Ishikawa (cell line): ENCODE results near the gene GOSR2.

Source experiments
- CEBPB ChIP-seq: IDR thresholded peaks from 2 replicates; pipeline ENCODE4 v1.6.1; 2012
- CREB1 ChIP-seq: IDR thresholded peaks from 2 replicates; pipeline ENCODE4 v1.6.1; 2012; ENCODE audit warnings: low read depth
- EGR1 ChIP-seq: IDR thresholded peaks from 2 replicates; pipeline ENCODE4 v1.6.1; 2012
- EP300 ChIP-seq: IDR thresholded peaks from 2 replicates; pipeline ENCODE4 v1.6.1; 2012; ENCODE audit warnings: borderline replicate concordance
- FOXM1 ChIP-seq: IDR thresholded peaks from 2 replicates; pipeline ENCODE4 v1.6.1; 2012; ENCODE audit warnings: low read depth, borderline replicate concordance
- MAX ChIP-seq: IDR thresholded peaks from 2 replicates; pipeline ENCODE4 v1.6.1; 2012
- NFIC ChIP-seq: IDR thresholded peaks from 2 replicates; pipeline ENCODE4 v1.6.1; 2012
- RAD21 ChIP-seq: IDR thresholded peaks from 2 replicates; pipeline ENCODE4 v1.6.1; 2012; ENCODE audit warnings: low read depth
- REST ChIP-seq: IDR thresholded peaks from 2 replicates; pipeline ENCODE4 v1.6.1; 2012; ENCODE audit warnings: low read depth, mild to moderate bottlenecking
- TAF1 ChIP-seq: IDR thresholded peaks from 2 replicates; pipeline ENCODE4 v1.6.1; 2012; ENCODE audit warnings: low read depth, mild to moderate bottlenecking
- TCF12 ChIP-seq: IDR thresholded peaks from 2 replicates; pipeline ENCODE4 v1.6.1; 2012; ENCODE audit warnings: low read depth
- TEAD4 ChIP-seq: IDR thresholded peaks from 2 replicates; pipeline ENCODE4 v1.6.1; 2012
- USF1 ChIP-seq: IDR thresholded peaks from 2 replicates; pipeline ENCODE4 v1.6.1; 2012
- YY1 ChIP-seq: IDR thresholded peaks from 2 replicates; pipeline ENCODE4 v1.6.1; 2012; ENCODE audit warnings: low read depth
- ZBTB7A ChIP-seq: IDR thresholded peaks from 2 replicates; pipeline ENCODE4 v1.6.1; 2012; ENCODE audit warnings: low read depth

GOSR2 gene

GRCh38 chr17:46881015-46881414, 41.9 kb upstream of the GOSR2 start:
- no peak for TF ChIP-seq FOXM1
- no peak for TF ChIP-seq REST
- TF ChIP-seq RAD21 = no peak
- TF ChIP-seq YY1 = no peak
- TF ChIP-seq ZBTB7A = no peak
- no peak for TF ChIP-seq EGR1
- no peak for TF ChIP-seq USF1
- TF ChIP-seq MAX = no peak
- no peak for TF ChIP-seq TCF12
- TF ChIP-seq CEBPB = no peak
- TF ChIP-seq TAF1 = no peak
- no peak for TF ChIP-seq EP300
- TF ChIP-seq NFIC = no peak
- no peak for TF ChIP-seq CREB1
- TF ChIP-seq TEAD4 = no peak

GRCh38 chr17:46882666-46883065, 40.3 kb upstream of the GOSR2 start:
- peak; percentile 83 for TF ChIP-seq USF1
- TF ChIP-seq TEAD4 = no peak

- TF ChIP-seq EGR1 (no peak), RAD21 (no peak), MAX (no peak), TCF12 (no peak), CREB1 (no peak), NFIC (no peak), TAF1 (no peak), TEAD4 (no peak), FOXM1 (no peak), YY1 (no peak), EP300 (no peak), CEBPB (no peak), USF1 (no peak)
Observed at GRCh38 chr17:46883871-46884520, 39.0 kb upstream of the GOSR2 start.

GRCh38 chr17:46884552-46884951, 38.4 kb upstream of the GOSR2 start:
- TF ChIP-seq EGR1 (no peak), REST (no peak), RAD21 (no peak), CEBPB (no peak)

- no peak for TF ChIP-seq MAX
- no peak for TF ChIP-seq TAF1
Observed at GRCh38 chr17:46885415-46886309, 37.3 kb upstream of the GOSR2 start.

GRCh38 chr17:46886310-46886663, 36.7 kb upstream of the GOSR2 start:
- TF ChIP-seq EGR1 (no peak), MAX (no peak), NFIC (no peak), TCF12 (no peak), CREB1 (no peak), TEAD4 (no peak), USF1 (no peak), FOXM1 (no peak)
